Measurements from ENCODE around the gene GTF2E1.
A peak's percentile ranks its signal among the peaks of the same experiment; 100 is the strongest.

Gene GTF2E1

GRCh38 chr3:120795017-120795648, 52.6 kb downstream of the GTF2E1 start:
- in situ Hi-C loops (cut with HindIII; ENCODE audit: low pct_unique_long_range_greater_than_20kb, low sequenced_read_pairs) = no loop called here
- no peak for TF ChIP-seq JUND (IDR thresholded peaks at IDR 0.05; ENCODE audit: low read depth)
- peak in 1 of 2 experiments; percentile 79 for DNase-seq (ENCODE audit: low read depth in 1 of 2, low spot score in 1 of 2)

GRCh38 chr3:120795959-120796358, 53.4 kb downstream of the GTF2E1 start:
- in situ Hi-C loops (cut with HindIII; ENCODE audit: low pct_unique_long_range_greater_than_20kb, low sequenced_read_pairs) = no loop called here
- DNase-seq (ENCODE audit: low read depth in 1 of 2, low spot score in 1 of 2) = peak in 1 of 2 experiments; percentile 46
- TF ChIP-seq JUND (IDR thresholded peaks at IDR 0.05; ENCODE audit: low read depth) = no peak

- in situ Hi-C loops (cut with HindIII; ENCODE audit: low pct_unique_long_range_greater_than_20kb, low sequenced_read_pairs) = no loop called here
- DNase-seq (ENCODE audit: low read depth in 1 of 2, low spot score in 1 of 2) = no peak
- no peak for TF ChIP-seq JUND (IDR thresholded peaks at IDR 0.05; ENCODE audit: low read depth)
Observed at GRCh38 chr3:120796976-120797375, 54.4 kb downstream of the GTF2E1 start.

- in situ Hi-C loops (cut with HindIII; ENCODE audit: low pct_unique_long_range_greater_than_20kb, low sequenced_read_pairs) = no loop called here
Observed at GRCh38 chr3:120797857-120798256, 55.3 kb downstream of the GTF2E1 start.

GRCh38 chr3:120798346-120798745, 55.8 kb downstream of the GTF2E1 start:
- TF ChIP-seq JUND (IDR thresholded peaks at IDR 0.05; ENCODE audit: low read depth) = no peak
- in situ Hi-C loops (cut with HindIII; ENCODE audit: low pct_unique_long_range_greater_than_20kb, low sequenced_read_pairs) = no loop called here
- no peak for DNase-seq (ENCODE audit: low read depth in 1 of 2, low spot score in 1 of 2)

More at GRCh38 chr3:120797857-120798256, 55.3 kb downstream of the GTF2E1 start:
- DNase-seq (ENCODE audit: low read depth in 1 of 2, low spot score in 1 of 2) = no peak
- no peak for TF ChIP-seq JUND (IDR thresholded peaks at IDR 0.05; ENCODE audit: low read depth)

- no peak for DNase-seq (ENCODE audit: low read depth in 1 of 2, low spot score in 1 of 2)
- no peak for TF ChIP-seq JUND (IDR thresholded peaks at IDR 0.05; ENCODE audit: low read depth)
- in situ Hi-C loops (cut with HindIII; ENCODE audit: low pct_unique_long_range_greater_than_20kb, low sequenced_read_pairs) = no loop called here
Observed at GRCh38 chr3:120800625-120801024, 58.1 kb downstream of the GTF2E1 start.

- in situ Hi-C loops (cut with HindIII; ENCODE audit: low pct_unique_long_range_greater_than_20kb, low sequenced_read_pairs) = no loop called here
- no peak for DNase-seq (ENCODE audit: low read depth in 1 of 2, low spot score in 1 of 2)
- TF ChIP-seq JUND (IDR thresholded peaks at IDR 0.05; ENCODE audit: low read depth) = no peak
Observed at GRCh38 chr3:120801484-120801883, 58.9 kb downstream of the GTF2E1 start.

GRCh38 chr3:120802916-120803315, 60.4 kb downstream of the GTF2E1 start:
- no peak for TF ChIP-seq JUND (IDR thresholded peaks at IDR 0.05; ENCODE audit: low read depth)
- in situ Hi-C loops (cut with HindIII; ENCODE audit: low pct_unique_long_range_greater_than_20kb, low sequenced_read_pairs) = no loop called here

GRCh38 chr3:120816728-120817127, 74.2 kb downstream of the GTF2E1 start:
- no peak for DNase-seq (ENCODE audit: low read depth in 1 of 2, low spot score in 1 of 2)
- in situ Hi-C loops (cut with HindIII; ENCODE audit: low pct_unique_long_range_greater_than_20kb, low sequenced_read_pairs) = no loop called here
- no peak for TF ChIP-seq JUND (IDR thresholded peaks at IDR 0.05; ENCODE audit: low read depth)

More at GRCh38 chr3:120802916-120803315, 60.4 kb downstream of the GTF2E1 start:
- DNase-seq (ENCODE audit: low read depth in 1 of 2, low spot score in 1 of 2) = no peak

GRCh38 chr3:120820748-120821147, 78.2 kb downstream of the GTF2E1 start:
- TF ChIP-seq JUND (IDR thresholded peaks at IDR 0.05; ENCODE audit: low read depth) = no peak
- no peak for DNase-seq (ENCODE audit: low read depth in 1 of 2, low spot score in 1 of 2)
- in situ Hi-C loops (cut with HindIII; ENCODE audit: low pct_unique_long_range_greater_than_20kb, low sequenced_read_pairs) = no loop called here

- in situ Hi-C loops (cut with HindIII; ENCODE audit: low pct_unique_long_range_greater_than_20kb, low sequenced_read_pairs) = no loop called here
- TF ChIP-seq JUND (IDR thresholded peaks at IDR 0.05; ENCODE audit: low read depth) = no peak
- DNase-seq (ENCODE audit: low read depth in 1 of 2, low spot score in 1 of 2) = no peak
Observed at GRCh38 chr3:120821426-120821825, 78.9 kb downstream of the GTF2E1 start.

GRCh38 chr3:120823156-120823555, 80.6 kb downstream of the GTF2E1 start:
- TF ChIP-seq JUND (IDR thresholded peaks at IDR 0.05; ENCODE audit: low read depth) = no peak
- no peak for DNase-seq (ENCODE audit: low read depth in 1 of 2, low spot score in 1 of 2)
- in situ Hi-C loops (cut with HindIII; ENCODE audit: low pct_unique_long_range_greater_than_20kb, low sequenced_read_pairs) = no loop called here

- in situ Hi-C loops (cut with HindIII; ENCODE audit: low pct_unique_long_range_greater_than_20kb, low sequenced_read_pairs) = no loop called here
- DNase-seq (ENCODE audit: low read depth in 1 of 2, low spot score in 1 of 2) = no peak
- TF ChIP-seq JUND (IDR thresholded peaks at IDR 0.05; ENCODE audit: low read depth) = no peak
Observed at GRCh38 chr3:120824613-120825012, 82.1 kb downstream of the GTF2E1 start.

GRCh38 chr3:120828796-120829195, 86.3 kb downstream of the GTF2E1 start:
- TF ChIP-seq JUND (IDR thresholded peaks at IDR 0.05; ENCODE audit: low read depth) = no peak
- in situ Hi-C loops (cut with HindIII; ENCODE audit: low pct_unique_long_range_greater_than_20kb, low sequenced_read_pairs) = no loop called here
- no peak for DNase-seq (ENCODE audit: low read depth in 1 of 2, low spot score in 1 of 2)

Measured in T47D (cell line).